GM23248 (cell line): ENCODE results near the gene CCDC89. TPM values are rescaled to one million over a fixed set of nuclear protein-coding genes. Genes with fewer than 3 reads are reported as not detected.

Experiments used
- DNase-seq: peaks from one replicate; pipeline ENCODE4 v3.0.0-alpha.2; 2015
- H2AFZ ChIP-seq: fragments of 200-600 bp; sonication (generic); 2 replicates; pipeline ENCODE4 v1.6.1; 2016; ENCODE audit warnings: antibody characterized with exemption
- H3F3A ChIP-seq: fragments of 200-600 bp; sonication (generic); 2 replicates; pipeline ENCODE4 v1.6.1; 2016; ENCODE audit warnings: mild to moderate bottlenecking, antibody characterized with exemption, mixed run types; ENCODE audit not compliant: insufficient read depth
- H3K27ac ChIP-seq: fragments of 200-600 bp; sonication (generic); 2 replicates; pipeline ENCODE4 v1.5.1; 2016; ENCODE audit warnings: mild to moderate bottlenecking
- H3K27me3 ChIP-seq: fragments of 200-600 bp; sonication (generic); replicated peaks from 2 replicates; pipeline ENCODE4 v1.6.1; 2016; ENCODE audit warnings: mild to moderate bottlenecking; ENCODE audit not compliant: insufficient read depth
- H3K36me3 ChIP-seq: fragments of 200-600 bp; sonication (generic); 2 replicates; pipeline ENCODE4 v1.6.1; 2016; ENCODE audit warnings: low read depth, mild to moderate bottlenecking
- H3K4me1 ChIP-seq: fragments of 200-600 bp; sonication (generic); 2 replicates; pipeline ENCODE4 v1.6.1; 2016; ENCODE audit warnings: mild to moderate bottlenecking; ENCODE audit not compliant: insufficient read depth
- H3K4me2 ChIP-seq: fragments of 200-600 bp; sonication (generic); one replicate; pipeline ENCODE4 v1.6.1; 2016; ENCODE audit warnings: mild to moderate bottlenecking; ENCODE audit not compliant: unreplicated experiment
- H3K4me3 ChIP-seq: fragments of 200-600 bp; sonication (generic); 2 replicates; pipeline ENCODE4 v1.5.1; 2016; ENCODE audit warnings: mild to moderate bottlenecking
- H3K79me2 ChIP-seq: fragments of 200-600 bp; sonication (generic); 2 replicates; pipeline ENCODE4 v1.6.1; 2016; ENCODE audit warnings: mild to moderate bottlenecking; ENCODE audit not compliant: insufficient read depth
- H3K9ac ChIP-seq: fragments of 200-600 bp; sonication (generic); 2 replicates; pipeline ENCODE4 v1.6.1; 2016; ENCODE audit warnings: mild to moderate bottlenecking
- H3K9me2 ChIP-seq: fragments of 200-600 bp; sonication (generic); 2 replicates; pipeline ENCODE4 v1.6.1; 2016; ENCODE audit warnings: mixed run types, mild to moderate bottlenecking, moderate library complexity; ENCODE audit not compliant: insufficient read depth
- H3K9me3 ChIP-seq: fragments of 200-600 bp; sonication (generic); one replicate; pipeline ENCODE4 v1.6.1; 2017; ENCODE audit warnings: low read depth
- H4K20me1 ChIP-seq: fragments of 200-600 bp; sonication (generic); 2 replicates; pipeline ENCODE4 v1.6.0; 2016; ENCODE audit not compliant: insufficient read depth
- EZH2 ChIP-seq: fragments of 200-600 bp; sonication (generic); IDR thresholded peaks from 2 replicates; pipeline ENCODE4 v1.6.1; 2018; ENCODE audit warnings: antibody characterized with exemption, mild to moderate bottlenecking; ENCODE audit not compliant: insufficient read depth, poor library complexity, severe bottlenecking
- EZH2phosphoT487 ChIP-seq: fragments of 200-600 bp; sonication (generic); IDR thresholded peaks from 2 replicates; pipeline ENCODE4 v1.6.1; 2018; ENCODE audit warnings: antibody characterized with exemption, moderate library complexity, mild to moderate bottlenecking, low read depth; ENCODE audit not compliant: insufficient read depth
- WGBS, 2 experiments: methylation state at CpG; one replicate each; pipeline ENCODE4 v1.1.6; 2015 to 2017; ENCODE audit warnings: low lambda C conversion rate in 2 of 2, low coverage in 1 of 2; ENCODE audit errors: missing lambda C conversion rate in 2 of 2; 5-methylcytosine and 5-hydroxymethylcytosine counted together
- in situ Hi-C: fragments of 300-500 bp; cut with MboI; formaldehyde crosslinking; loops from 2 replicates; pipeline ENCODE4 v1.15.0; 2020
- polyA plus RNA-seq: library from polyadenylated mRNA; unstranded; fragments of >200 nt; fragmentation: Nextera tagmentation; extraction: Ambion mirVana; gene quantifications from 2 replicates; pipeline ENCODE4 v1.2.1, GENCODE V29; 2016
- total RNA-seq: library from RNA; depleted of rRNA; stranded (reverse); fragments of >200 nt; shearing (Covaris generic); gene quantifications from 2 replicates; pipeline ENCODE4 v1.2.3, GENCODE V29; 2014

CCDC89 gene
- total and polyA plus RNA-seq, 2 experiments from 2014 or later: 2.8 to 4.6 TPM

GRCh38 chr11:85652786-85653447 is 33.1 kb downstream of the CCDC89 start:
- 53 to 61% methylated on average over 3 of the region's 3 CpGs for WGBS, 2 experiments
- Histone ChIP-seq H3K9me3 (no peaks in the 10 kb centered on the region), H3K27me3 (no peaks in the 10 kb centered on the region), H3K79me2 (peaks cover 83% of the 10 kb centered on the region), H3F3A (peaks cover 83% of the 10 kb centered on the region), H3K4me2 (no peak overlapping the region), H4K20me1 (no peaks in the 10 kb centered on the region), H3K9me2 (no peaks in the 10 kb centered on the region), H2AFZ (no peak overlapping the region), H3K4me3 (no peak overlapping the region), H3K4me1 (peaks cover 18% of the 10 kb centered on the region), H3K36me3 (peaks cover 36% of the 10 kb centered on the region), H3K27ac (no peak overlapping the region), H3K9ac (no peak overlapping the region)
- in situ Hi-C loops: no loop called here
- DNase-seq: no peak
- no peak for TF ChIP-seq EZH2phosphoT487
- TF ChIP-seq EZH2: no peak

- H3K79me2 ChIP-seq: peaks cover 71% of the 10 kb centered on the region
- H2AFZ ChIP-seq: no peak overlapping the region
- H3F3A ChIP-seq: peaks cover 66% of the 10 kb centered on the region
- H4K20me1 ChIP-seq: no peaks in the 10 kb centered on the region
- no peak overlapping the region for H3K4me3 ChIP-seq
- TF ChIP-seq EZH2phosphoT487: no peak
- no peak for TF ChIP-seq EZH2
- H3K9ac ChIP-seq: no peak overlapping the region
- H3K36me3 ChIP-seq: peaks cover 18% of the 10 kb centered on the region
- H3K9me2 ChIP-seq: no peaks in the 10 kb centered on the region
- WGBS, 2 experiments: 95 to 100% methylated on average over 1 of the region's 1 CpG
- no peak for DNase-seq
- no peaks in the 10 kb centered on the region for H3K9me3 ChIP-seq
- H3K27ac ChIP-seq: no peak overlapping the region
- H3K4me1 ChIP-seq: peaks cover 21% of the 10 kb centered on the region
- no peak overlapping the region for H3K4me2 ChIP-seq
- H3K27me3 ChIP-seq: no peaks in the 10 kb centered on the region
- in situ Hi-C loops: no loop called here
Measured at GRCh38 chr11:85651118-85651517, 34.9 kb downstream of the CCDC89 start.

DNA sequence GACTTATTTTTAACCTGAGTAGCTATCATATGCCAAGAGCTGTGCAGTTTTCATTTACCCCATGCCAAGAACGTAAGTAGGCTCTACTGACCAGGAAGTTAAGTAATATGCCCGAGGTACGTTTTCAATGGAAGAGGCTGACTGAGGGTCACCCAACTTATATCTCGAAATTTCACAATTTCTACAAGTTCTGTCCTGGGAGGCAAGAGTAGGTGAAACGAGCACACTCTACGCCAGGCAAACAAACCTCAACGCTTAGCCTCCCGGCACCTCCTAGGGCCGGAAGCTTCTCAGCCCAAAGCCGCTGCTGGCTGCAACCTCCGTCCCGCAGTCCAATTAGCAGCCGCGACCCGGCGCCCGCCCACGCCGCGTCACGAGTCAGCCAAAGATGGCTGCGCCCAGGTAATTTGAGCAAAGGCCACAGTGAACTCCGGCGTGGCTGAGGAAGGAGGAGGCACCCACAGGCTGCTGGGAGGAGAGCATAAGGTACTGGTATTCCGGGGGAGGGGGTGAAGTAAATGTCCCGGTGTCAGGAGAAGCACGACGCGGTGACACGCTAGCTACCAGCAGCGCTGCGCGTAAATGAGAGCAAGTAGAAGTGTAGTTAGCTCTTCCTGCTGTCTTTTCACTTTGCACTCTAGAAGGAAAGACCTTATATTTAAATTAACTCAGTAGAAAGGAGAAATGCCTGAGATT is 38.2 kb downstream of the CCDC89 start, which contains the start of gene TMEM126A:
TMEM126A (plus strand) TSS at position 364 of the 696 bp plus-strand sequence. CDS start 2,289 bp downstream, outside the sequence.
- no peaks in the 10 kb centered on the region for H4K20me1 ChIP-seq
- TF ChIP-seq EZH2 (no peak), EZH2phosphoT487 (no peak)
- H3K27ac ChIP-seq: peak within 1 kb of the TSS; percentile 64
- H3K9me3 ChIP-seq: no peaks in the 10 kb centered on the region
- 1 to 2% methylated on average over 33 of the region's 33 CpGs for WGBS, 2 experiments
- peak within 1 kb of the TSS; percentile 96 for H2AFZ ChIP-seq
- DNase-seq: peak; percentile 93
- H3K27me3 ChIP-seq: no peaks in the 10 kb centered on the region
- peaks cover 40% of the 10 kb centered on the region for H3F3A ChIP-seq
- peaks cover 21% of the 10 kb centered on the region for H3K4me1 ChIP-seq
- no peaks in the 10 kb centered on the region for H3K36me3 ChIP-seq
- peak within 1 kb of the TSS; percentile 85 for H3K9ac ChIP-seq
- H3K4me3 ChIP-seq: peak within 1 kb of the TSS; percentile 90
- H3K79me2 ChIP-seq: peaks cover 40% of the 10 kb centered on the region
- peak within 1 kb of the TSS; percentile 98 for H3K4me2 ChIP-seq
- no peaks in the 10 kb centered on the region for H3K9me2 ChIP-seq
- in situ Hi-C loops: no loop called here

- in situ Hi-C loops: no loop called here
Measured at GRCh38 chr11:85647078-85647477, 38.9 kb downstream of the CCDC89 start.

More at GRCh38 chr11:85647078-85647477, 38.9 kb downstream of the CCDC89 start:
- Histone ChIP-seq H2AFZ (peak overlapping the region; percentile 96), H3K4me2 (peak overlapping the region; percentile 98), H3K9me2 (no peaks in the 10 kb centered on the region), H3K4me3 (peak overlapping the region; percentile 90), H3K36me3 (no peaks in the 10 kb centered on the region), H3K27me3 (no peaks in the 10 kb centered on the region), H3K9me3 (no peaks in the 10 kb centered on the region), H4K20me1 (no peaks in the 10 kb centered on the region), H3K4me1 (peaks cover 21% of the 10 kb centered on the region), H3K9ac (peak overlapping the region; percentile 85), H3K79me2 (peaks cover 40% of the 10 kb centered on the region), H3K27ac (peak overlapping the region; percentile 64), H3F3A (peaks cover 39% of the 10 kb centered on the region)
- 21 to 23% methylated on average over 2 of the region's 2 CpGs for WGBS, 2 experiments
- peak; percentile 34 for DNase-seq
- TF ChIP-seq EZH2: no peak
- no peak for TF ChIP-seq EZH2phosphoT487
